GM19324 (cell line): ENCODE measurements around the gene FAM89B.

Experiments
- ATAC-seq: cut with Tn5 transposase; IDR thresholded peaks from one replicate; pipeline ENCODE4 v1.9.1; 2021; ENCODE audit warnings: mild to moderate bottlenecking, moderate library complexity; ENCODE audit not compliant: unreplicated experiment, low FRiP score

The FAM89B gene

DNA sequence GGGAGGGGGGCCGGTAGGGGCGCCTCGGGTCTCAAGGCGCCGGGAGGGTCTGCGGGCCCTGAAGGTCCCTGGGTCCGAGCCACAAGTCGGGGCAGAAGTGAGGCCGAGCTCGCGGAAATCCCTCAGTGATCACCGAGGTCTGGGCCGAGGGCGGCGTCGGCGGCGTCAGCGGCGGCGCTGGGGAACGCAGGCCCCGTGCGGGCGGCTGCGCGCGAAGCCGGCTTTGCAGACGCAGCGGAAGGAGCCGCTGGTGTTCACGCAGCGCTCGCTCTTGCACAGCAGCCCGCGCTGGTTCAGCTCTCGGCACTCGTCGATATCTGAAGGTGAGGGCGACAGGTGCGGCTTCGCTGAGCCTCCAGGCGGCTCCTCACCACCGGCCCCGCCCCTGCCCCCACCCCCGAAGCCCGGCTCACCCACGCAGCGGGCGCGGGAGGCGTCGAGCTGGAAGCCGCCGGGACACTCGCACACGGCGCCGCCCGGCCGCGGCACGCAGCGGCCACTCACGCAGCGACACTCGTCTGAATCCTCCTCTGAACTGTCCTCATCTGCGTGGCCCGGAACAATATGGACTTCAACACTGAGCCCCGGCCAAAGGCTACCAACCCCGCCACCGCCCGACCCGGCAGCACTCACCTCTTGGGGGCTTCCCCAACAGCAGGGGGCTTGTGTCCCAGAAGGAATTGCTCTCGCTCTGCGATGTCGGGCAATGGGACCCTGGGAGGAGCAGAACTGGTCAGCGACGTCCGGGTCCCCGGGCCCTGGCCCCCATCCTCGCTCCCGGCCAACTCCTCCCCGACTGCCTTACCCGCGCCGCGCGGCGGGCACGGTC lies 33.2 kb upstream of the FAM89B start:
- ATAC-seq: no peak

- peak; percentile 48 for ATAC-seq
Measured at GRCh38 chr11:65539744-65540289, 32.5 kb upstream of the FAM89B start.

GRCh38 chr11:65540290-65541092 lies 31.8 kb upstream of the FAM89B start:
- ATAC-seq: peak; percentile 68

DNA sequence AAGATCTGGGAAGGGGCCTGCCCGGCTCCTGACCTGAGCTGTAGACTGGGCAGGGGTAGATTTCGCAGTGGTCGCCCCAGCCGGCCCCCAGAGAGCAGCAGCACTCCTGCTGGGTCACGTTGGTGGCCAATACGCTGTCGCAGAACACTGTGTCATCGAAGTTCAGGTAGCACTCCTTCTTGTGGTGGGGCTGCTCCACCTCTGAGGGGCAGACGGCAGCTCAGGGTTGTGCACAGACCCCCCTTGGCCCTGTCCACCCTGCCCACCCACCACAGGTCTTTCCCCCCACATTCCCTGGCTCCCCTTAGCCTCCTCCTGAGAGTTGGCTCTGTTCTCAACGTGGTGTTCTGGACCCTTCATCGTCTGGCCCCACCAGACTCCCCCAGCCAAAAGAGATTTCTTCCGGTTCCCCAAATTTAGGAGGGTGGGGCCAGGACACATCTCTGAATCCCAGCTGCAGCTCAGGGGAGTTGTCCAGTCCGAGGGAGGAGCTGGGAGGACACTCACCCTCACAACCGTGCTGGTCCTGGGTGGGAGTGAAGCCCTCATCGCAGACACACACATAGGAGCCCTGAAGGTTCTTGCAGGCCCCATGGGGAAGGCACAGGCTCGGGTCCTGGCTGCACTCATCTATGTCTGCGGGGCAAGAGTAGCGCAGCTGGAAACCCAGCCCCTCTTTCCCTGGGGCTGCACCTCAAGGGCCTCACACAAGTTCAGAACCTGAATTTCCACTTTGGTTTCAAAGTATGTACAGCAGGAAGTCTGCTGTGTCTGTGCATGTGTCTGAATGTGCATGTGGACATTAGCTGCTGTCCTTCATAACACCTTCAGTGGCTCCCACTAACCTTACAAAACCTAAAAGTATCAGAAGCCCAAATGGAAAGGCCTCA lies 31.0 kb upstream of the FAM89B start:
- no peak for ATAC-seq

GRCh38 chr11:65542738-65543390 lies 29.5 kb upstream of the FAM89B start:
- no peak for ATAC-seq

- ATAC-seq: no peak
Measured at GRCh38 chr11:65545853-65546216, 26.5 kb upstream of the FAM89B start.

GRCh38 chr11:65546217-65546958 lies 25.9 kb upstream of the FAM89B start:
- ATAC-seq: peak; percentile 83

GRCh38 chr11:65547446-65548125 lies 24.8 kb upstream of the FAM89B start:
- ATAC-seq: no peak

GRCh38 chr11:65548395-65548794 lies 23.9 kb upstream of the FAM89B start:
- no peak for ATAC-seq

- ATAC-seq: no peak
Measured at GRCh38 chr11:65549096-65549495, 23.2 kb upstream of the FAM89B start.

- no peak for ATAC-seq
Measured at GRCh38 chr11:65551572-65552387, 20.6 kb upstream of the FAM89B start.

DNA sequence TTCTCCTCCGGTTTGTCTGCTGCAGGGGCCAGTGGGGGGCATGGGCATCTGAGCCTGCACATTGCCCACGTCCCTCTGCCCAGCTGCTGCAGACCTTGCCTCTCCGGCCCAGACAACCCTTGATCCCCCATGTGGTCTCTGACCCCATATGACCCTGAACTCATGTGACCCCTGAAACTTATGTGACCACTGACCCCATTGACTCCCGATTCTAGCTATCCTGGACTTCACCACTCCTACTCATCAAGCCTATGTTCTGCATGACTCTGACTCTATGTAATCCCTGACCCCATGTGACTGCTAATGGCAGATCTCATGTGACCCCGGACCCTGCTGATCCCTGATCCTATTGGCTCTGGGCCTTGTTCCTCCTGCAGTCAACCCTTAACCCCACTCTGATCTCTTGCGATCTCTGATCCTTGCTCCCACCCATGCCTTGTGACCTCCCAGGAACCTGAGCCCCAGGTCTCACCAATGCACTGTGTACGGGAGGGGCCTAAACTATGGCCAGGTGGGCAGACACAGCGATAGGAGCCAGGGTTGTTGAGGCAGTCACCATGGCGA lies 19.9 kb upstream of the FAM89B start:
- no peak for ATAC-seq

DNA sequence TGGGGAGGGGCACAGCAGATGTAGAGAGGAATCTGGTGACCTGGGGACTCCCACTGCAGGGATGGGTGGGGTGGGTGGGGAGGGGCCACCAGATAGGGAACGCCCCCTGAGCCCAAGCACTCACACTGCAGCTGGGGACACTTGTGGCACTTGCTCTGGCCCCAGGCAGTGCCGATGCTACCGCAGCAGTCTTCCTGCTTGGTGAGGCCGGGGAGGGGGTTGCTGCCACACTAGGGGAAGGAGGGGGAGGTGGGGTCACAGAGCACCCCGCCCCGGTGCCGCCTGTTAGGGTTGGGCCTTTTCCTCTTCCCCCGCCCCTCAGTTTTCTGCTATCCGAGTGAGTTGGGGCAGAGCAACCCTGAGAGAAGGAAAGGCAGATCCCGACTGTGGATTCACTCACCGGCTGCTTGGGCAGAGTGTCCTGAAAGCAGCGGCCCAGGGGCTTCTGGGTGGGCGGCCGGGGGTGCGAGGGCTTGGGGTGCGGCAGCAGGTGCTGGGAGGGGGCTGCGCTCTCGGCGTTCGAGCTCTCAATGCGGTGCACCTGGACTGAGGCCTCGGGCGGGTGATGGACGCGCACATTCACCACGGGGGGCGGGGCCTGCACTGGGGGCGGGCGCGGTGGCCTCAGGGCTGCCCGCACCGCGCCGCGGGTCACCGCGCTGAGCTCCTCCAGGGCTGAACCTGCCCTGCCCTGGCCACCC lies 18.9 kb upstream of the FAM89B start:
- no peak for ATAC-seq

GRCh38 chr11:65554057-65554818 lies 18.1 kb upstream of the FAM89B start:
- ATAC-seq: no peak

GRCh38 chr11:65554842-65555430 lies 17.4 kb upstream of the FAM89B start:
- ATAC-seq: no peak

DNA sequence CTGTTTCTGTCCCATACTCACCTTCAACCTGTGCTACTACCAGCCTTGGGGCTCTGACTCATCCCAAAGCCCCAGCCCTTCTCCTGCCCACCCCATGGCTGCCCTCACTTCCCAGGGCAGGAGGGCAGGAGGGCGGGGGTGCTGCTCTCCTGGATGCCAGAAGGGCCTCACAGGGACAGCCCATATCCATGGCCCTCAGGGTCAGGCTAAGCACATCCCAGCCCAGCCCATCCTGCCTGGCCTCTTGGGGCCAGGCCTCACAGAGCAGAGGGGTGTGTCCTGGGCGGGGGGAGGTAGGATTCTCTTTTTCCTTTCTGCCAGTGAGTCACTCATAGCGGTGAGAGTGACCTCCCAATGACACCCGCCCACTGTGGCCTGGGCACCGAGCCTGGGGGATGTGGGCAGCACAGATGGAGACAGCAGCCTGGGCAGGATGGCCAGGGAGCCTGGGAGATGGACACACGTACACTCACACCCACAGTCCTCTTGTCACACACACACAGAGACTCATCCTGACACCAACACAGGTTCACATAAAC lies 16.6 kb upstream of the FAM89B start:
- no peak for ATAC-seq
